K562 (cell line): ENCODE data around the gene PCDH12. TPM values are rescaled to one million over a fixed set of nuclear protein-coding genes. Genes with fewer than 3 reads are reported as not detected.

ENCODE experiments used
- ATF7 ChIP-seq: fragments of 450-650 bp; IDR thresholded peaks from 2 replicates; pipeline ENCODE4 v1.7.1; 2014; ENCODE audit warnings: mild to moderate bottlenecking, moderate library complexity
- EP300 ChIP-seq: IDR thresholded peaks from 2 replicates; pipeline ENCODE4 v1.6.1; 2012; ENCODE audit warnings: low read length, improper control_type of control experiment
- EP400 ChIP-seq: fragments of 450-650 bp; IDR thresholded peaks from 2 replicates; pipeline ENCODE4 v1.6.1; 2017; ENCODE audit warnings: antibody characterized with exemption, mild to moderate bottlenecking, moderate library complexity
- HDAC1 ChIP-seq, 2 experiments: fragments of 450-650 bp; IDR thresholded peaks; 2 replicates each; pipeline ENCODE4 v1.6.1; 2016 to 2017; ENCODE audit warnings: inconsistent platforms in 1 of 2, mild to moderate bottlenecking in 1 of 2, moderate library complexity in 1 of 2
- IRF2 ChIP-seq: sonication (generic); formaldehyde crosslinking; IDR thresholded peaks from 2 replicates; pipeline ENCODE4 v1.8.1; 2022; ENCODE audit warnings: mild to moderate bottlenecking, missing genetic modification reagents
- JUNB ChIP-seq: fragments of 450-650 bp; formaldehyde crosslinking; conservative IDR thresholded peaks from 2 replicates; pipeline ENCODE4 v1.4.0; 2020; ENCODE audit warnings: mild to moderate bottlenecking
- MAFK ChIP-seq: IDR thresholded peaks from 2 replicates; pipeline ENCODE4 v1.6.1; 2011; ENCODE audit warnings: low read length, improper control_type of control experiment
- MLLT1 ChIP-seq, 2 experiments: fragments of 450-650 bp; IDR thresholded peaks; 2 replicates each; pipeline ENCODE4 v1.6.1; 2016
- PML ChIP-seq: IDR thresholded peaks from 2 replicates; pipeline ENCODE4 v1.6.1; 2012; ENCODE audit warnings: low read length, inconsistent platforms
- RBM25 ChIP-seq: fragments of 200-400 bp; formaldehyde crosslinking; IDR thresholded peaks from 2 replicates; pipeline ENCODE4 v1.6.1; 2018; ENCODE audit warnings: low read length, low read depth, moderate library complexity; ENCODE audit not compliant: severe bottlenecking
- SMARCA4 ChIP-seq: fragments of 450-650 bp; IDR thresholded peaks from 2 replicates; pipeline ENCODE4 v1.6.1; 2016
- SRSF1 ChIP-seq: fragments of 200-400 bp; formaldehyde crosslinking; IDR thresholded peaks from 2 replicates; pipeline ENCODE4 v1.6.1; 2017; ENCODE audit warnings: mild to moderate bottlenecking, low read depth, low read length, moderate library complexity
- ZNF224 ChIP-seq: sonication (generic); formaldehyde crosslinking; IDR thresholded peaks from 2 replicates; pipeline ENCODE4 v1.8.0; 2022; ENCODE audit warnings: mild to moderate bottlenecking, missing genetic modification reagents
- ZNF766 ChIP-seq: fragments of 200-800 bp; sonication (Bioruptor generic); conservative IDR thresholded peaks from 2 replicates; pipeline ENCODE4 v1.6.1; 2016; ENCODE audit warnings: missing genetic modification characterization, missing compliant biosample characterization
- polyA plus RNA-seq, 8 experiments: library from polyadenylated mRNA; depleted of rRNA in 4 of 8; stranded (reverse) in 5 of 8; unstranded in 3 of 8; fragments of >200 nt; fragmentation: Nextera tagmentation in 2 of 8; fragmentation: Illumina TruSeq in 1 of 8; extraction: Ambion mirVana in 2 of 8; extraction: Trizol in 1 of 8; gene quantifications; 2 replicates each; pipeline versions ENCODE4 v1.2.1 to v1.2.3, GENCODE V29; 2011 to 2014; ENCODE audit warnings: inconsistent platforms in 1 of 8, missing spikeins in 1 of 8
- total RNA-seq, 7 experiments: library from RNA; depleted of rRNA in 6 of 7; stranded (reverse); fragments of >200 nt in 6 of 7; fragmentation: Illumina TruSeq in 2 of 7; extraction: Trizol in 2 of 7; gene quantifications; 2 replicates each; pipeline versions ENCODE4 v1.2.1 to v1.2.3, GENCODE V29; 2011 to 2021; ENCODE audit warnings: low replicate concordance in 1 of 7
- TF ChIP-seq, protein P1 (sequence below), 2 experiments: fragments of 450-650 bp; IDR thresholded peaks; 2 replicates each; pipeline ENCODE4 v1.6.1; 2016; ENCODE audit warnings: mild to moderate bottlenecking in 2 of 2, borderline replicate concordance in 1 of 2, low read depth in 1 of 2, moderate library complexity in 1 of 2
- TF ChIP-seq, protein P2 (sequence below): IDR thresholded peaks from 2 replicates; pipeline ENCODE4 v1.6.1; 2012; ENCODE audit warnings: low read depth, low read length, improper control_type of control experiment, borderline replicate concordance

Gene PCDH12
- total and polyA plus RNA-seq, 9 of the 15 experiments (the other 6 are each of a cell fraction or from before 2014, with no cell fraction given) = 0.01 to 0.04 (median 0.01) TPM; not detected in 4

DNA sequence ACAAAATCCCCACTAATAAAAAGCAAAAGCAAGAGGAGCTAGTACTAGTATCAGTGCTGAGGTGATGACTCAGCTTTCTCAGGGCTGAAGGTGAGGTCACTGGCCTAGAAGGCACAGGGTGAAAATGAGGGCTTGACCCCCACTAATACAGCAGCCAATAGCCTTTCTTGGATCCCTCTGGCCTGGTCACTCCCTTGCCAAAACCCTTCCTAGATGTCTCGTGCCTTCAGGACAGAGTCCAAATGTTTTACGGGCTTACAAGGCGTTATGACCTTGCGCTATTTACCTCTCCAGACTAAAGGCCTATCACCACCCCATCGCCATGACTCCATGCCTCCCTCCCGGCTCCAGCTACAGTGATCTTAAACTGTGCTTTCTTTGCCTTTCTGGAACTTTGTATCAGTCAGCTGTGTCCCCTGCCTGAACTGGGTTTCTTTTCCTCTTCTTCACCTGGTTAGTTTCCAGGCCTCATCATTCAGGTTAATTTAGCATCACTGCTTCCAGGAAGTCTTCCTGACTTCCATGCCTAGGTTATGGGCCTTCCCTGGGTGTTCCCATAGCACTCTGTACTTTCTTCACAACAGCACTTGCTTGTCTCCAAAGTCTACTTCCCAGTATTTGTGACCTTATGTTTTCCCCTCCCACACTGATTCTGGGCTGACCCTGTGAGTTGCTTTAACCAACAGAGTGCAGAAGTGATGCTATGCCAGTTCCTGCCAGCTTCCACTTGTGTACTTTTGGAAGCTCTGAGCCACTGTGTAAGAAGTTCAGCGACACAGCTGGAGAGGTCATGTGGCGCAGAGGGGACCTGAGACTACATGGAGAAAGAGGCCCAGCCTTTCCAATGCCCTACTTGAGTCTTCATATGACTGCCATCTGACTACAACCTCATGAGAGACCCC, 38.5 kb downstream of the PCDH12 start (continued):
- TF ChIP-seq, protein P1, sequence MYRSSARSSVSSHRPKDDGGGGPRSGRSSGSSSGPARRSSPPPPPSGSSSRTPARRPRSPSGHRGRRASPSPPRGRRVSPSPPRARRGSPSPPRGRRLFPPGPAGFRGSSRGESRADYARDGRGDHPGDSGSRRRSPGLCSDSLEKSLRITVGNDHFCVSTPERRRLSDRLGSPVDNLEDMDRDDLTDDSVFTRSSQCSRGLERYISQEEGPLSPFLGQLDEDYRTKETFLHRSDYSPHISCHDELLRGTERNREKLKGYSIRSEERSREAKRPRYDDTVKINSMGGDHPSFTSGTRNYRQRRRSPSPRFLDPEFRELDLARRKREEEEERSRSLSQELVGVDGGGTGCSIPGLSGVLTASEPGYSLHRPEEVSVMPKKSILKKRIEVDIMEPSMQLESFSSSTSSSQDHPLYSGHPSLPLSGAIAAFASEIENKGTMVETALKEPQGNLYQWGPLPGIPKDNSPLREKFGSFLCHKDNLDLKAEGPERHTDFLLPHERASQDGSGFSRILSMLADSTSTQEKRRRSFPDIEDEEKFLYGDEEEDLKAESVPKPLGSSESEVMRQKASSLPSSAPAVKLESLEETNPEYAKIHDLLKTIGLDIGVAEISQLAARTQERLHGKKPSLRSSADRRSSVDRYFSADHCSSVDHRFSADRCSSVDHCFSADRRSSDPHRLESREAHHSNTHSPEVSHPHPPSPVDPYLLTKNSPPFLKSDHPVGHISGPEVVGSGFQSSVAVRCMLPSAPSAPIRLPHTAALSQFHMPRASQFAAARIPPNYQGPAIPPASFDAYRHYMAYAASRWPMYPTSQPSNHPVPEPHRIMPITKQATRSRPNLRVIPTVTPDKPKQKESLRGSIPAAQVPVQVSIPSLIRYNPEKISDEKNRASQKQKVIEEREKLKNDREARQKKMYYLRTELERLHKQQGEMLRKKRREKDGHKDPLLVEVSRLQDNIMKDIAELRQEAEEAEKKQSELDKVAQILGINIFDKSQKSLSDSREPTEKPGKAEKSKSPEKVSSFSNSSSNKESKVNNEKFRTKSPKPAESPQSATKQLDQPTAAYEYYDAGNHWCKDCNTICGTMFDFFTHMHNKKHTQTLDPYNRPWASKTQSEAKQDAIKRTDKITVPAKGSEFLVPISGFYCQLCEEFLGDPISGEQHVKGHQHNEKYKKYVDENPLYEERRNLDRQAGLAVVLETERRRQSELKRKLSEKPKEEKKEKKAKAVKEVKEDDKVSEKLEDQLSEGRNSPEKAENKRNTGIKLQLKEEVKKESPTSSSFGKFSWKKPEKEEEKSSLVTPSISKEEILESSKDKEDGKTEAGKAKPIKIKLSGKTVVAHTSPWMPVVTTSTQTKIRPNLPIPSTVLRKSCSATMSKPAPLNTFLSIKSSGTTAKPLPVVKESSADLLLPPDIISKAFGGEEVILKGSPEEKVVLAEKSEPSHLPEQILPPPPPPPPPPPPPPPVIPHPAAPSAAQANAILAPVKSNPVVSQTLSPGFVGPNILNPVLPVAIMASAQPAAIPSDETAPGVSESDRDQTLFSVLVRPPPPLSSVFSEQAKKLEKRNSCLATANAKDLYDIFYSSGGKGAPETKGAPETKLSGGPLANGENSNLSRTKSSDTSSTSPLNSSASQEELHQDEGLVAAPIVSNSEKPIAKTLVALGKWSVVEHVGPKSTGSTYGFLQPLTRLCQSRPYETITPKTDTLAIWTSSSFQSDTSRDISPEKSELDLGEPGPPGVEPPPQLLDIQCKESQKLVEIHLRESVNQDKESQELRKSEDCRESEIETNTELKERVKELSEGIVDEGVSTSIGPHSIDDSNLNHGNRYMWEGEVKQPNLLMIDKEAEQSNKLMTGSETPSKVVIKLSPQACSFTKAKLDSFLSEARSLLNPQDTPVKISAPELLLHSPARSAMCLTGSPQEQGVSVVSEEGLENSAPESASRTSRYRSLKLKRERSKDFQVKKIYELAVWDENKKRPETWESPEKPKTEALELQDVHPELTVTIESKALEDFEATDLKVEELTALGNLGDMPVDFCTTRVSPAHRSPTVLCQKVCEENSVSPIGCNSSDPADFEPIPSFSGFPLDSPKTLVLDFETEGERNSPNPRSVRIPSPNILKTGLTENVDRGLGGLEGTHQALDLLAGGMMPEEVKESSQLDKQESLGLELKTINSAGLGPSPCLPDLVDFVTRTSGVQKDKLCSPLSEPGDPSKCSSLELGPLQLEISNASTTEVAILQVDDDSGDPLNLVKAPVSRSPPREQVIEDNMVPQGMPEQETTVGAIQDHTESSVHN (IDR thresholded peaks at IDR 0.05; ENCODE audit: borderline replicate concordance in 1 of 2, low read depth in 1 of 2) = peak in 1 of 2 experiments; percentile 59; a peak in 2 of 4 replicates
- TF ChIP-seq ZNF766 (CRISPR knock-in tag) (no peak; the same call in 1 of the 2 replicates), SRSF1 (no peak), IRF2 (CRISPR knock-in tag) (no peak), HDAC1 (IDR thresholded peaks at IDR 0.05) (0 out of 4 replicates have a peak, but pooled peaks of 1 of the 2 experiments have one; percentile 40), SMARCA4 (peak; percentile 86), MLLT1 (IDR thresholded peaks at IDR 0.05) (0 out of 4 replicates have a peak, but pooled peaks of 1 of the 2 experiments have one; percentile 23), RBM25 (peak; percentile 13), PML (no peak), EP400 (peak; percentile 46), MAFK (peak; percentile 88), EP300 (peak; percentile 18; the same call in 1 of the 2 replicates), ZNF224 (CRISPR knock-in tag) (no peak), ATF7 (peak; percentile 90), JUNB (no peak)
- TF ChIP-seq, protein P2, sequence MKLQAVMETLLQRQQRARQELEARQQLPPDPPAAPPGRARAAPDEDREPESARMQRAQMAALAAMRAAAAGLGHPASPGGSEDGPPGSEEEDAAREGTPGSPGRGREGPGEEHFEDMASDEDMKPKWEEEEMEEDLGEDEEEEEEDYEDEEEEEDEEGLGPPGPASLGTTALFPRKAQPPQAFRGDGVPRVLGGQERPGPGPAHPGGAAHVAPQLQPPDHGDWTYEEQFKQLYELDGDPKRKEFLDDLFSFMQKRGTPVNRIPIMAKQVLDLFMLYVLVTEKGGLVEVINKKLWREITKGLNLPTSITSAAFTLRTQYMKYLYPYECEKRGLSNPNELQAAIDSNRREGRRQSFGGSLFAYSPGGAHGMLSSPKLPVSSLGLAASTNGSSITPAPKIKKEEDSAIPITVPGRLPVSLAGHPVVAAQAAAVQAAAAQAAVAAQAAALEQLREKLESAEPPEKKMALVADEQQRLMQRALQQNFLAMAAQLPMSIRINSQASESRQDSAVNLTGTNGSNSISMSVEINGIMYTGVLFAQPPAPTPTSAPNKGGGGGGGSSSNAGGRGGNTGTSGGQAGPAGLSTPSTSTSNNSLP = no peak
